Measurements from ENCODE around the gene GAPVD1.
"Not testable (repeated sequence)": the region's sequence is repeated elsewhere in the genome, so short reads cannot be mapped to it uniquely, and the experiment has no call there.

GAPVD1 gene

DNA sequence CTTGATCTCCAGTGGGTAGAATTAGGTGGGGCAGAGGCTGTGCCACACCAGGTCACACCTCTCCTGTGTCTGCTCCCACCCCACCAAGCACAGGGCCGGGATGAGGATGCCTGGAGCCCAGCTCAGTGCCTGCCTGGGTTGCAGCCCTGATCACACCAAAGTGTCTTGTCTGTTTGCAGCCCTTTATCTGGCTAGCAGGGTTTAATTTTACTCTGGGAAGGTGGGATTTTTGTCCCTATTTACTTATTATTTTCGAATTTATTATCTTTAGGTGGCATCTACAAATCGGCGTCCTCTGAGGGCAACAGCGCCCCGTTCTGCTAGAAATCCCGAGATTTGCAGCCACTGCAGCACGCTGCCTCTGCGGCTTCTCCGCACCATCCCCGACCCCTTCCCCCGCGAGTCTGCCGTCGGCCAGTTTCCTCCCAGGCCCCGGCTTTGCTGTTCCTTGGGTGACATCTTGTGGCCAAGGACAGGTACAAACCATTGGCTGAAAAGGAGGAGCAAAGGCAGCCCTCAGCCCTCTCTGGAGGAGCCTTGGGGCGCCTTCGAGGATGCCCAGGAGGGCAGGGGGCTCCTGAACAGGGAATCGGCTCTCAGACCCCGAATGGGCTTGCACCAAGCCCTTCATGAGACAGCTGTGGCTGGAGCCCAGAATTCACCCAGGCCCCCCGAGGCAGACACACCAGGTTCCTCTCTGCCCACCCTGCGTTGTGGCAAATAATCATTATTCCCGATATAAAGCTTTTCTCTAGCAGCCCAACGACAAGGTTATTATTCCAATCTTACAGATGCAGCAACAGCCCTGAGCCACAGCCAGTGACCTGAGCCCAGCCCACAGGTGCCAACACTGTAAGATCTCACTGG is 113.0 kb downstream of the GAPVD1 start:
- DNase-seq (ENCODE audit: low read depth in 2 of 2): peak; percentile 16 to 20

DNA sequence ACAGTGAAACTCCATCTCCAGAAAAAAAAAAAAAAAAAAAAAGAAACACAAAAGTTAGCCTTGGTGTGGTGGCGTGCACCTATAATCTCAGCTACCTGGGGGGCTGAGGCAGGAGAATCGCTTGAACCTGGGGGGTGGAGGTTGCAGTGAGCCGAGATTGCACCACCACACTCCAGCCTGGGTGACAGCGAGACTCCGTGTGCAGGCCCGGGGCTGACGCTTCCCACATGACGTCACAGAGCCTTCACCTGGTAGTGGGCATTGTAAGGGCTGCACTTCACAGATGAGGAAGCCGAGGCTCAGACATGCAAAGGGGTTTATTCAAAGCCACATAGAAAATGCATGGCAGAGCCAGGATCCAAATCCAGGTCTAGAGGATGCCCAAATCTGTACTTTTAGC is 114.2 kb downstream of the GAPVD1 start:
- DNase-seq (ENCODE audit: low read depth in 2 of 2): no peak

DNA sequence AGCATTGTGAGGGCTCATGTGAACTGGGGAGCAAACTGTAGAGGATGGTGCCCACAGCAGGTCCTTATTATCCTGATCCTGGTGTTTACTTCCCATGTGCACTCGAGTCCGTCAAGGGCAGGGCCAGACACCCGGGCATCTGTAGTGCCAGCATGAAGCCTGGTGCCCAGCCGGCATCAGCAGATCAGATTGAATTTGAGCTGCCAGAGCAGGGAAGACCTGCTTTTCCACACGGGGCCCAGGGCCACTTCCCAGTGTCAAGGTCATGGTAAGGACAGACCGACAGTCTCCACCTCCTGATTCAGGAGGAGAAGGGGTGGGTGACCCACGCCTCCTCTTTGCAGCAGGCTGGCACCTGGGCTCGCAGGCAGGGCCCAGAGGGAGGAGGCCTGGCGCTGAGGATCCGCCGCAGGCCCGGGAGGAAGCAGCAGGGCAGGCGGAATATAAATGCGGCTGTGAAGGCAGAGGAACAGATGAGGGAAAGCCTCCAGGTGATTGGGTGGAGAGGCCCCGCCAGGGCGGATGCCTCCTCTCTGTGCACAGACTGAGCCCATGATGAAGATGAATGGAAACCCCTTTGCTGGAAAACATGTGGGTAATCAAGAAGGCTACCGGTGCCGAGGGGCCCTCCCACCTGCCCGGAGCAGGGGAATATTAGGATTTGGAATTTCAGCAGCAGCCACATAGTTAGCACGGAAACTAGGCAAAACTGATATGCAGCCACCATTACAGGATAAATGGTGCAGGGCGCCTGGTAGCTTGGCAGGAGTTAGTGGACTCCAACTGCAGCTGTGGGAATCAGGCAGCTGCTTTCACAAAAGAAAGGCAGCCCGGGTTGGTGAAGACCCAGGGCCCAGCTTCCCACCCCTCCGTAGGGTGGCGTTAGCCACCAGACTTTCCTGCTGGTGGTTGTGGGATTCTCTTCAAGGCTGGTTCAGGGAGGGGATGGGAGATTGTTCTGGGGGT is 114.9 kb downstream of the GAPVD1 start:
- DNase-seq (ENCODE audit: low read depth in 2 of 2): no peak

DNA sequence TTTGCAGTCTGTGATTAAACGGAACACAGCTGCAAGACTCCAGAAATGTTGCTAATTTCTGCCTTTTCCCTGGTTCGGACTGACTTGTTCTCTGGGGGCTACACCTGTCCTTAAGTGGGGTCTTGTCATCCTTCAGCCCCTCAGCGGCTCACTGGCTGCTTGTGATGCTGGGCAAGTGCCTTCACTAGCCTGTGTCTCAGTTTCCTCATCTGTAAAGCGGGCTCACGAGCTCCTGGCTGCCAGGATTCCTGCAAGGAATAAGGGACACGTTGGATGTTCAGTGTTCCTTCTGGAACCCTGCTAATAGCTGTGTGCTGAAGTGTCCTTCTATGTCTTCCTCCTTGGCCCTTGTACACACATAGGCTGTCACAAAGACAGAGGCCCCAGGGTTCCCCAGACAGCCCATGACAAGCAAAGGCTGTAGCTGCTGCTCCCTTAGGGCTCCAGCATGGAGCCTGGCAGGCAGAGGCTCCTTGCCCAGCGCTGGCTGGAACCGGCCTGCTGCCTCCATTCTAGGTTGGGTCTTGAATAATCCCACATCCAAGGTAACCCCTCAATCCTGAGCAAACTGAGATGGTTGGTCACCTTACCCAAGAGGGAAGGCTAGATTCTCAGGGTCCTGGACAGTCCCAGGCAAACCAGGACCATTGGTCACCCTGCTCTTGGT is 116.1 kb downstream of the GAPVD1 start:
- DNase-seq (ENCODE audit: low read depth in 2 of 2): no peak

DNA sequence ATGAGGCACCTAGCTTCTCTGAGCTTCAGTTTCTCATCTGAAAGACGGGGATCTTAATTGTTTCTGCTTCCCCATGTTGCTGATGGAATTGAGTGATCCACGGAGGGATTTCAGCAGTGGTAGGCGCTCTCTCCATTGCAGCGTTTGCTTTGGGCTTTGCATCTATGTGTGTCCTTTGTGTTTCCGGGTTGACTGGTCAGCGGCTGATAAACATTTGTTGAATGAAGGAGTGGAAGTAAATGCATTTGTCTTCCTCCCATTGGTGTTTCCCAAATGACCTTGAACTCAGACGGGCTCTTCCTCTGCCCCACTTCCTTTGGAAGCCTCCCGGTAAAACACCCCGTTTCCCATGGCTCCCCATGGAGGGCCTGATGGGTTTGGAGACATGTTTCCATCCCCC is 117.2 kb downstream of the GAPVD1 start:
- no peak for DNase-seq (ENCODE audit: low read depth in 2 of 2)

DNA sequence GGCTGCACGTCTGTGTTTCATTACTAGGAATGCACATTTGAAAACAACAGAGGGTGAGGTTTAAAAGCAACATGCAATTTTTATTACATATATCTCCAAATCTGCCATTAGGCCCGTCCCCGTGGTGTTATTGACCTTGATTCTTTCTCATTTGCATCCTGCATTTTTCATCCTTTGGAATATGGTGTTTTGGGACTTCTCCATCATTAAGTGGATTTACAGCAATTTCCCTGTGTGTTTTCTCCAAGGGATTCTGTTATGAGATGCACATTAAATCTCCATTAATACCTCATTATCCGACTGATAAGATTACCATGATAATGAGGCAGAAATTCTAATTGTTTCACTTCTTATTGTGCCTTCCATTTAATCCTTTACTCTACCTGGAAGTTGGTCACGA is 117.6 kb downstream of the GAPVD1 start:
- no peak for DNase-seq (ENCODE audit: low read depth in 2 of 2)

DNA sequence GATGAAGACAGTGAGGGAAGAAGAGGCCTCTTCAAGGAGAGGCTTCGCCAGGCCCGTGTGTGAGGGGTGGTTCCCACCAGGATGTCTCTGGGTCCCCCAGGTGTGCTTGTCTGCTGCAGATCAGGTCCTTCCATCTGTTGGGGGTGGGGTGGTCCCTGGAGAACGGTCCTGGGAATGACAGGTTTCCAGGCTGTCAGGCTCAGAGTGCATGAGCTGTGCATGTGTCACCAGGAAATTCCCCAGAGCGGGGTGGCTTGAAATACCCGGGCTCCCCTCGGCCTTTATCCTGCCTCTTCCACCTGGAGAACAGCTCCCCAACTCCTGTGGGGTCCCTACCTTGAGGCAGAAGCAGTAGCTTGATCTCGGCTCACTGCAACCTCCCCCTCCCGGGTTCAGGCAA is 118.8 kb downstream of the GAPVD1 start:
- DNase-seq (ENCODE audit: low read depth in 2 of 2): no peak

DNA sequence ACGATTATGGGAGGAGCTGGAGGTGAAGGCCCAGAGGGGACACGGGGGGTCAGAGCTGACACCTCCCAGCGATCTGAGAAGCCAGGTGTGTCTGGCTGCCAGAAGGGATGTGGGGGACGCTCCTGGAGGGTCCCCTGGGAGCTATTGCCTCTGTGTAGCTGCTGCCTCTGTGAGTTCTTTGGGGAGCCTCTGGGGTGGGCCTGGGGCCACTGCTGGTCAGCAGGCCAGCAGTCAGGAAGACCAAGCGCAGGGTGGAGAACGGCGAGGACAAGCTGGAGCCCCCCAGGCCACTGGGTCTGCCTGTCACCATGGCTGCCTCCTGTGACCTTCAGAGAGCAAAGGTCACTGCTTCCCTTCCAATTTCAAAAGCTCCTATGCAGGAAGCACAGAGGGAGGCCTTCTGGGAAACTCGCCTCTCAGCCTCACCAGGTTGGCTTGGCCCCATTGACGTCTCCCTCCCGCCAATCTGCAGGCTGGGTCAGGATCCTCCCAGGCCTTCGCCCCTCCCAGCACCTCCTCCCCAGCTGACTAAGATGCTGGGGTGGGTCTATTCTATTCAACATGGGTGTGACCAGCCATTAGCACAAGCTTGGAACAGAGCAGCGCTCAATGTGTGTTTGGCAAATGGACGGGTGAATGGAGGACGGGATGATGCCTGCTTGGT is 126.4 kb downstream of the GAPVD1 start:
- no peak for DNase-seq (ENCODE audit: low read depth in 2 of 2)

DNA sequence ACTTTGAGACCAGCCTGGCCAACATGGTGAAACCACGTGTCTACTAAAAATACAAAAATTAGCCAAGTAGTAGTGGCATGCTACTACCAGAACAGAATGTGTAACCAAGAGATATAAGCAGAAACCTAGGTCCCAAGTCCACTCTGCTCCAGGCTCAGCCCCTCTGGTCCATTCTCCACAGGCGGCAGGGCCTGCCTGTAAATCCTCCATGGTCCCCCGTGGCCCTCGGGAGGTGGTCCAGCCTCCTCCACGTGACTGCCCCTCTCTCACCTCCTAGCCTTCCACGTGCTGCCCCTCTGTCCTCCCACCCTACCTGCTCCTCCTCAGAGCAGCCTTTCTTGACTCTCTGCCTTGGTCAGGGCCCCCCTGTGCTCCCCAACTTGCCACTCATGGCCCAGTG is 127.4 kb downstream of the GAPVD1 start:
- DNase-seq (ENCODE audit: low read depth in 2 of 2): no peak

DNA sequence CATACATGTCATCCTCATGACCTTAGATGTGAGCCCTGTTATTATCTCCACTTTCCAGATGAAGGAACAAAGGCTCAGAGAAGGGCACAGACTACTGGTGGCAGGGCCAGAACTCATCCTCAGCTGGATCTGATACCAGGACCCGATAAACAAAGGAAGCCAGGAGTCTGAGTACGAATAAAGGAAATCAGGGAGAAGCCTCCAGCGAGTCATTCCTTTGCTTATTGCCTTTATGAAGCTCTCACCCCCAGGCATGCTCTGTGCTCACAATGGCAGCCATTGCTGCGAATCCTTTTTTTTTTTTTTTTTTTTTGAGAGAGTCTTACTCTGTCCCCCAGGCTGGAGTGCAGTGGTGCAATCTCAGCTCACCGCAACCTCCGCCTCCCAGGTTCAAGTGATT is 130.1 kb downstream of the GAPVD1 start:
- no peak for DNase-seq (ENCODE audit: low read depth in 2 of 2)

DNA sequence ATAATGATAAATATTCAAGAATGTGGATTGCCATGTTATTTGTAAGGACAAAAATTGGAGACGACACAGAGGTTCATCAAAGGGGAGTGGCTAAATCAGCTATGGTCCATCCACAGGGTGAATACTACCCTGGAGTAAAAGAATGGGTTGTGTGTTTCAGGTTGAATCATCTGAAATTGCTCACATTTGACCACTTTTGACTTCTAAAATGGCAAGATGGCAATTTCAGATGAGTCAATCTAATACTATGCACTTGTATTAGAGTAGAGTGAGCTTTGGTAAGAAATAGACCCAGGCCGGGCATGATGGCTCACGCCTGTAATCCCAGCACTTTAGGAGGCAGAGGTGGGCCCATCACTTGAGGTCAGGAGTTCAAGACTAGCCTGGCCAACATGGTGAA is 131.8 kb downstream of the GAPVD1 start:
- DNase-seq (ENCODE audit: low read depth in 2 of 2): no peak

DNA sequence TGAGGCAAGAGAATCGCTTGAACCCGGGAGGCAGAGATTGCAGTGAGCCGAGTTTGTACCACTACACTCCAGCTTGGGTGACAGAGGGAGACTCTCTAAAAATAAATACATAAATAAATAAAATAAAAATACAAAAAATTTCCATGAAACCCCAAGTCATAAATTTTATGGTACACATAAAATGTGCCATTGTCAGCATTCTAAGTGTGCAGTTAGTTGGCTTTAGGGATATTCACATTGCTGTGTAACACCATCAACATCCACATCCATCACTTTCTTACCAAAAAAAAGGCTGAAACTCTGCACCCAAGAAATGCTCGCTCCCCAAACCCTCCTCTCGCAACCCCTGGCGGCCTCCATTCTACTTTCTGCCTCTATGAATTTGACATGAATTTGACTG is 135.2 kb downstream of the GAPVD1 start:
- DNase-seq (ENCODE audit: low read depth in 2 of 2): no peak

DNA sequence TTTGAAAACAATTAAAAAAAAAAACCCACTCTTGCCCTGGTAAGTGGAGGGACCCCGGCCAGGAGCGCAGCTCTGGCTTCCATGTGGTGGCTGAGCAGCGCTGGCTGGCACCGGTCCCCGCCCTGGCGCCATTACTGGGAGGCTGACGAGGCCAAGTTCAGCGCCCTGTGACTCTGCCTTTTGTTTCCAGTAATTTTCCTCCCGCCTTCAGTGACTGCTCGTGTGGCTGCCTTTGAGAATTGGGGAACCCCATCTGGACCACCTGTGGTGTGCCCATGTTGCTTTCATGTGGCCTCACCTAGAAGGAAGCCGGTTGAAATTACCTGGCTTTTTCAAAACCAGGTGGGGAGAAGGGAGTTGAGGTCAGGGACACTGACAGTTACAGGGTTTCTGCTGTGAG is 136.1 kb downstream of the GAPVD1 start:
- DNase-seq (ENCODE audit: low read depth in 2 of 2): no peak

DNA sequence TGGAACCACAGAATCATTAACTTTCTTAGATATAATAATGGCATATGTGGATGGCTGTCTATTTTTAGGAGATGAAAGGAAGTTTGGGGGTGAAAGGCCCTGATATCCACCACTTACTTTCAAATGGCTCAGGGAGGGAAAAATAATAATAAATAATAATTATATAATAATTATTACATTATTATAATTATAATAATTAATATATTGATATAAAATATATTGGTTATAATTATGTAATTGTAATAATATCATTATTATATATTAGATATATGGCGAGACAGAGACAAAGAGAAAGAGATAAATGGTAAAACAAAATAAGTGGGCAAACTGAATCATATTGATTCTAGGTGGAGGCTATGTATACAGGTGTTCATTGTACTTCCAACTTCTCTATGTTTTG is 136.6 kb downstream of the GAPVD1 start:
- DNase-seq (ENCODE audit: low read depth in 2 of 2): no peak

DNA sequence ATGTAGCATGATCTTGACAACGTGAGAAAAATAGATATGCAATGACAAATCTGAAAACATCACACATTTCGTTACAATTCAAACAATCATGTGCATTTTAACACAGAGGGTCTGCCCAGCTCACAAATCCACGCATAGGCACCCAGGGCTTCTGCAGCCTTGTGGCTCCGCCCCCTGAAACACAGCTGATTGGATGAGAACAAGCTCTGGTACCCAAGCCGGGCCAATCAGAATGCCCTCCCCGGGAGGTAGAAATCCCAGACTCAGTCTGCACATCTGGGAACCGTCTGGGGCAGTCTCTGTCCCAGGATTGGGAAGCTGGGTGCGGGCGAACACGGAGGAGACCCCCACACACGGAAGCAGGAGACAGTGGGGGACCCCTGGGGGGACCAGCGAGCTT is 137.5 kb downstream of the GAPVD1 start:
- no peak for DNase-seq (ENCODE audit: low read depth in 2 of 2)

DNA sequence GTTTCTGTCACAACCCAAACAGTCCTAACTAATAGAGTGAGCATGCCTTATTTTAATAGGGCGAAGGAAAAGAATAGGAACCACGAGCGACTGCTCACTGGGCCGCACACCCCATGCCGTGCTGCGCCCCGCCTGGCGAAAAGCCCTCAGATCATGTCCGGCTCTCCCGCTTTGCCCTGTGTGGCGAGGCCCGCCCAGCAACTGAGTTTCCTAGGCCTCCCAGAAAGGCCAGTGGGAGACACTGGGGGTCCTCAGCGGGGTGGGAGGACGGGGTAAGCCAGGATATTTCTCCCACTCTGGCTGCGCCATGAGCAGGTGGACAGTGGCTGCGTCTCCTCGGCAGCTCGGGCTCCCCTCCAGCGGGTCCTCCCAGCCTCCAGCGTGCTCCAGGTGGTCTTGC is 138.0 kb downstream of the GAPVD1 start:
- no peak for DNase-seq (ENCODE audit: low read depth in 2 of 2)

DNA sequence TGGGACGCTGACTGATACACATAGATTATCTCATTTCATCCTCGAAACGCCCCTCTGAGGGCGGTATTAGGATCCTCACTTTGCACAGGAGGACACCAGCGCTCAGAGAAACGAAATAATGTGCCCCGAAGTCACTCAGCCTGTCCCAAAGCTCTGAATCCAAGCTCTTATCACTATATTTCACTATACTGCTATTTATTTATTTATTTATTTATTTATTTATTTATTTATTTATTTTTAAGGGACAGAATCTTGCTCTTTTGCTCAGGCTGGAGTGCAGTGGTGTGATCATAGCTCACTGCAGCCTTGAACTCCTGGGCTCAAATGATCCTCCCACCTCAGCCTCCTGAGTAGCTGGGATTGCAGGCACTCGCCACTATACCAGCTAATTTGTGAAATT is 138.6 kb downstream of the GAPVD1 start:
- DNase-seq (ENCODE audit: low read depth in 2 of 2): not testable (repeated sequence)

DNA sequence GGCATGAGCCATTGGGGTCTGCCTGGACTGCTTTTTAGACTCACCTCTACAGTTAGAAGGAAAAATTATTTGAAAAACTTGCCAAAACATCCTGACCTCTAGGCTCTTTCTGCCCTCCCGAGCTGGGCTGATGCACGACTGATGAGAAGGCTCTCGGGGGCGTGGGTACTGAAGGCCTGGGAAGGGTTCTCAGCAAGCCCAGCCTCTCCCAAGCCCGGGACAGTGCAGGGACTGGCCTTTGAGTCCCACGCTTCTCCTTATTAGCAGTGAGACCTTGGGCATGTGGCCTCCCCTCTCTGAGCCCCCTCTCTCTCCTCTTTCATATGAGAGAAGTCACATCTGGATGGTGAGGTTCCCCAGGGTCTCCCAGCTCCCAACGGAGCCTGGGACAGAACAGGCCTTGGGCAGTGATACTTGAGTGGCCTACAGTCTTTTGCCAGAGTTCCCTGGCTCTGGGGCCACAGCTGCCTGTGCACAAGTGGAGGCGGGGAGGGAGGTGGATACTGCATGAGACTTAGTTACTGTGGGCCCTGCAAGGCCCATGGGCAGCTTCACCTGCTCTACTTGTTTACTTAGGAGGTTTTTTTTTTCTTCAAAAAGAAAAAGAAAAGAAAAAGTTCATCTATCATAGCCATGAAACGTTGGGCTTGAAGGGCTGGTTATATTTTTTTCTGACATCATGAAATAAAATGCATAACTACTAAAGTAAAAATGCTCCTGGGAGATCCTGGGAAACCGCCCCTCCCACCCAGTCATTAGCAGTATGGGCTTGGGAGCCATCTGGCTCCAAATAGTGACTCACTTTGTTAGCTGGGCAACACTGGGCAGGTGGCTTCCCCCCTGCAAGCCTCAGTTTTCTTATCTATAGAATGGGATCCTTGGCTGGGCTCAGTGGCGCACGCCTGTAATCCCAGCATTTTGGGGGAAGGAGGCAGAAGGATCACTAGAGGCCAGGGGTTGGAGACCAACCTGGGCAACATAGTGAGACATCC is 139.4 kb downstream of the GAPVD1 start:
- DNase-seq (ENCODE audit: low read depth in 2 of 2): no peak

DNA sequence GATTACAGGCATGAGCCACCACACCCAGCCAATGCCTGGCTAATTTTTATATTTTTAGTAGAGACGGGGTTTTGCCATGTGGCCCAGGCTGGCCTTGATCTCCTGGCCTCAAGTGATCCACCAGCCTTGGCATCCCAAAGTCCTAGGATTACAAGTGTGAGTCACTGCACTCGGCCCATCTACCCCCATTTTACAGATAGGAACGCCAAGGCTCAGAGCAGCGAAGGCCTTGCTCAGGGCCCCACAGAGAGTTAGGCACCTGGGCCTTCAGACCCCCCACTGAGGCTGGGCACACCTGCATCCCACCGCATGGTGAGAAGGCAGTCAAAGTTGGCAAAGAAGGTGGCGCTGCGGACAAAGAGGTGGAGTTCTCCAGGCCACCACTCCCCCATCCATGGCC is 143.1 kb downstream of the GAPVD1 start:
- no peak for DNase-seq (ENCODE audit: low read depth in 2 of 2)

All from stimulated activated CD4-positive, alpha-beta T cell treated with anti-CD3 and anti-CD28 coated beads, Interleukin-1b, Interleukin-23, amount 100 ng/mL, for 1 hour (primary cell).